Activated CD8-positive, alpha-beta memory T cell treated with anti-CD3 and anti-CD28 coated beads, Interleukin-2, amount 50 U/mL, for 1 hour (primary cell): ENCODE data around the gene CFTR.
"Not testable (repeated sequence)": the region's sequence is repeated elsewhere in the genome, so short reads cannot be mapped to it uniquely, and the experiment has no call there.

Experiments
- DNase-seq: peaks from one replicate; pipeline ENCODE4 v3.0.0-alpha.2; 2020; ENCODE audit errors: extremely low read depth

The CFTR gene

DNA sequence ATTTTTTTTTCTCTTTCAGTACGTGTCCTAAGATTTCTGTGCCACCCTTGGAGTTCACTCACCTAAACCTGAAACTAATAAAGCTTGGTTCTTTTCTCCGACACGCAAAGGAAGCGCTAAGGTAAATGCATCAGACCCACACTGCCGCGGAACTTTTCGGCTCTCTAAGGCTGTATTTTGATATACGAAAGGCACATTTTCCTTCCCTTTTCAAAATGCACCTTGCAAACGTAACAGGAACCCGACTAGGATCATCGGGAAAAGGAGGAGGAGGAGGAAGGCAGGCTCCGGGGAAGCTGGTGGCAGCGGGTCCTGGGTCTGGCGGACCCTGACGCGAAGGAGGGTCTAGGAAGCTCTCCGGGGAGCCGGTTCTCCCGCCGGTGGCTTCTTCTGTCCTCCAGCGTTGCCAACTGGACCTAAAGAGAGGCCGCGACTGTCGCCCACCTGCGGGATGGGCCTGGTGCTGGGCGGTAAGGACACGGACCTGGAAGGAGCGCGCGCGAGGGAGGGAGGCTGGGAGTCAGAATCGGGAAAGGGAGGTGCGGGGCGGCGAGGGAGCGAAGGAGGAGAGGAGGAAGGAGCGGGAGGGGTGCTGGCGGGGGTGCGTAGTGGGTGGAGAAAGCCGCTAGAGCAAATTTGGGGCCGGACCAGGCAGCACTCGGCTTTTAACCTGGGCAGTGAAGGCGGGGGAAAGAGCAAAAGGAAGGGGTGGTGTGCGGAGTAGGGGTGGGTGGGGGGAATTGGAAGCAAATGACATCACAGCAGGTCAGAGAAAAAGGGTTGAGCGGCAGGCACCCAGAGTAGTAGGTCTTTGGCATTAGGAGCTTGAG is at the start of gene CFTR:
Gene CFTR, plus strand, starts transcription at position 801 of the 830 bp plus-strand sequence. CDS start 70 bp downstream, outside the sequence.
- no peak for DNase-seq

DNA sequence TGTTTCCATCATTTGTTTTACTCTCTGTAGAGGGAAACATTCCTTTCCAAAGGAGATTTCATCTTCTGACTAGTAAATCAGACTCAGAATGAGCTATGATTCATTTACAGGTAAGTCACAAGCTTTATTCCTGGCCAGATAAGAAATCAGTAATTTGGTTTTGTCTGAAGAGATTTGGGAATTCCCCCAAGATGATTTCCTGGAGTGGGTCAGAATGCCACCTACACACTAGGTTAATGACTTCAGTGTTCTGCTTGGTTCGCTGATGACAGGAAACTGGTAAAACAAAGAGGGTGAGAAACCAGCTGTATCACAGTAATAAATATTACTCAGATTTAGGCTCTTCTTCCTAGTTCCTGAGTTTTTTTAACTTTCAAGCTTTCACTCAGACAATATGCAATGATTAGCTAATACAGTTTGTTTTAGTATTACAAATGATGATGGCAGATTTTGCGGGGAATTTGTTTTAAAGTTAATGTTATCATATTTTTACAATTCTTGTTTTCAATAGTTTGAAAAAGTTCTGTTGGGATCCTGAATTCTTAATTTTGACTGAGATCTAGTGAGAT is 44.3 kb upstream of the CFTR start:
- no peak for DNase-seq

GRCh38 chr7:117444646-117445045 is 35.2 kb upstream of the CFTR start:
- no peak for DNase-seq

DNA sequence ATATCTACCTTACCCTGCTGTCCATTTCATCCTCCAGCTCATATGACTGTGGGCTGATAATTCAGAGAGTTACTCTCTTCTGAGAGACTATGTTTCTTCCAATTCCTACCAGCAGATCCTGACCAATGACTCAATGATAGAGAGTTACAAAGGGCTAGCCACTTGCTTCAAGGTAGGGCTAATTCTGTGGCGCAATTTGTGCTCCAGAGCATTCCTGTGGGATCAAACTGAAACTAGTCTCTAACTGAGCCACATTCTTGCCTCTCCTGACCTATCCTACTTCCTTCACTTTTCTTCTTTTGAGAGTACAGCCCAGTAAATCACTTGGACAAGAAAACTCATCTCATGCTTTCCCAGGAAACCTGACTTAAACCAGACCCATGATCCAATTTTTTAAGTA is 34.6 kb upstream of the CFTR start:
- no peak for DNase-seq

DNA sequence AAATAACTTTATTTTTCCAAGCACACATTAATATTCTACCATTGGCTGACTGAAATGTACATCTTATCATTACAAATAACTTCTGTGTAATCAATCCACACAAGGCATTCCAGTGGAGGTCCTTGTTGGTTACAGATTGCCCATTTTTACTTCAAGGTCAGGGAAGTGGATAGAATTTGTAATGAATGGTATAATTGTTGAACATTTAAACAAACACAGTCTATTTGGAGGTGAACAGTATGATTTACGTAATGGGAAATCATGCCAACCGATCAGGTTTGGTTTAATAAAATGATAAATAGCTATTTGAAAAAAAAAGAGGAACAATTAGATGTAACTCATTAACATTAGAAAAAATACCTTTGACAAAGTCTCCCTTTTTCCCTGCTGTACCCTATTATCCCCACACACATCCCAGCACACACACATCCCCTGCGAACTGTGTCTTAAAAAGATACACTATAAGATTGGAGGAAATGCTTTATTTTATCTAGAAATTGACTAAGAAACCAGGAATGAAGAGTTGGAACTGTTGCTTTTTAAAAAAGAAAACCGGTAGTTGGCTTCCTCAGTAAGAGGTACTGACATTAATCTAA is 33.5 kb upstream of the CFTR start:
- no peak for DNase-seq

DNA sequence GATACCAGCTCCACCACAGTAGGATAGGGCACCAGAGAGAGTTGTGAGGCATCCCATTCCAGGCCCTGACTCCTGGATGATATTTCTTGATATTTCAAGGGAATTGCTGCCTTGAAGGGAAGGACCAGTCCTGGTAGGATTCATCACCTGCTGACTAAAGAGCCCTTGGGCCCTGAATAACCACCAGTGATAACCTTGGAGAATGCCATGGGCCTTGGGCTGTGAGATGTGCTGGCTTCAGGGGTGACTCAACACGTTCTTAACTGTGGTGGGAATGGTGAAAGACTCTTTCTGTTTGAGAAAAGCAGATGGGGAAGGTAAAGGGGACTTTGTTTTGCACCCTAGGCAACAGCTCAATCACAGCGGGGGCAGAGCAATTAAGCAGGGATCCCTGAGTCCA is 31.2 kb upstream of the CFTR start:
- no peak for DNase-seq

GRCh38 chr7:117458977-117459583 is 20.7 kb upstream of the CFTR start:
- no peak for DNase-seq

DNA sequence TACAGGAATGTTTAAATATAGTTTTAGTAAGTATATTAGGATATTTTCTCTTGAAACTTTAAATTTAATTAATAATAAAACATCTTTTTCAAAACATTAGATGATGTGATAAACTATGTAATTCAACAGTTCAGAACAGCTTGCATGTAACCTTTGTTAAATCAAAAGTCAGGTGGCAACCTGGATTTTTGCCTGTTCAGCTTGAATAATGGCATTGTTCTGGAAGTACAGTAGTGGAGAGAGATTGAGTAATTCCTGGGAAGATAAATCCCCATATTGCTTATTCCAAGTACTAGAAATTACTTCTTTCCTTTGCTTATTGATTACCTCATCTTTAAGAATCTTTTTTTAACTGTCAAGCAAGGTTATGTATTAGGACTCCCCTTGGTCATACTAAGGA is 20.1 kb upstream of the CFTR start:
- DNase-seq = no peak

GRCh38 chr7:117460815-117461214 is 19.0 kb upstream of the CFTR start:
- not testable (repeated sequence) for DNase-seq

GRCh38 chr7:117468174-117468573 is 11.7 kb upstream of the CFTR start:
- DNase-seq = no peak

- no peak for DNase-seq
These were observed 9.0 kb upstream of the CFTR start for GRCh38 chr7:117470777-117471176.

DNA sequence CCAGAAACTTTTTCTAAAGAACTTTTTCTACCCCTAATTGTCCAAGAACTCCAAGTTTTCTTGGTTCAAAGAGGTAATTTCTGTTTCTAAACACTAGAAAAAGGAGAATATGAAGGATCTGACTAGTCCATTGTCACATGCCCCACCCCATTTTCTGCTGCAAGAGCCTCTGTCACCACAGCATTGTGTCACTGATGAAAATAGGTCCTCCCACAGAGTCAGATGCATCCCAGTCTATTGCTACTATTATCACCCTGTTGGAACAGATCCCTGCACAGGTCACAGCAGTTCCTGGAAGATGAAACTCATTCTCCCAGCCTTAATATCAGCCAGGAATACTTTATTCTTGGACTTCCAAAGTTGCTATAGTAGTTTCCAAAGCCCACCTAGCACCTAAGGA is 7.5 kb upstream of the CFTR start:
- DNase-seq = no peak

- DNase-seq = no peak
These were observed 3.1 kb upstream of the CFTR start for GRCh38 chr7:117476557-117477215.

- DNase-seq = no peak
These were observed 995 bp upstream of the CFTR start for GRCh38 chr7:117478836-117479224.

- DNase-seq = no peak
These were observed 184 bp downstream of the CFTR start for GRCh38 chr7:117480055-117480362.

GRCh38 chr7:117480978-117481377 is 1.2 kb downstream of the CFTR start:
- no peak for DNase-seq

DNA sequence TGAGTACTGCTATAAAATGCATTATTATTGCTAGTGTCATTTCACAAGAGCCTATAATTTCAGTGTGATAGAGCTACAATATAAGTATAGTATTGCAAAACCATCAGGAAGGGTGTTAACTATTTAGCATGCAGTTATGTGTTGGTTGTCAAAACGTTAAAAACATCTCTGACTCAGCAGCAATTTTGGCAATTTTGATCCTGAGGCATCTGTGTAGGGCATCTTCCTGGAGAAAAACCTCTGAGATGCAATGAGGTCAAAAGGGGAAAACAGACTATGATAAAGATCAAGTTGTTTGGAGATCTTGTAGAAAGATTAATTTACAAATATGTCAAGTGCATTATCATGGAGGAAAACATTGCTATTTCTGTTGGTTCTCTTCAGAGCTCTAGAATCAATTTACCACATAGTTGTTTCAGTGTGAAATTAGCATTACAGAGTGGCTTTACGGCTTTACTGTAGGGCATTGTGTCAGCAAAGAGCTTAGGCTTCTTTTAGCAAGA is 5.3 kb downstream of the CFTR start:
- DNase-seq = no peak

DNA sequence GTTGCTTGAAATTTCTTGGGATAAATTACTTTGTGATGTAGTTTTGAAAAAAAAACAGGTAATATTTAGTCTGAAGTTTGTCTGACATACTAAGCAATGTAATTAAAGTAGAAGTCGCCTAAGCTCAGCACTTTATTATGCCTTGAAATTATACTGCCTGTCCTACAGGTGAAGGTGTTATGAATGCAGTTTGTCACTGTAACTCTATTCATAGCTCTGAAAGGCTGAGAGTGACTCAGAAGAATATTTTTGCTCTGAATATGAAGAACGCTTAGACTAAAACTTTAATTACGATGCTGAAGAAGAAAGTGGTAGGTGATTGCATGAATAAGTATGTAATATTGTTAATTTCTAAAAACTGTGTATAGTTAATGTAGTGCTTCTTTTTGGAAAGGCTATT is 9.2 kb downstream of the CFTR start:
- no peak for DNase-seq

- no peak for DNase-seq
These were observed 9.6 kb downstream of the CFTR start for GRCh38 chr7:117489430-117489829.

DNA sequence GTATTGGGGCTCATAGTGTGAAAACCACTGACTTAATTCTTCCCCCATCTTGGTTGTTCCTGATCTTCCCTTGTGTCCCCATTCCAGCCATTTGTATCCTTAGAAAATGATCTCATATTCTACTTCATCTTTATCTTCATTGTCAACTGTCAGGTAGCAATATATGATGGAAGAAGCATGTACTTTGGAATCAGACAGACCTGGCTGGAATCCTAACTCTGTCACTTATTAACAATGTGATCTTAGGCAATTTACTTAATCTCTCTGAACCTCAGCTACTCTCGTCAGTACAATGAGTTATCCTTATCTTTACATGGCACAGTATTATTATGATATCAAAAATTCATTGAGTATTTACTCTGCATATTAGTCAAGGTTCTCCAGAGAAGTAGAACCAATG is 10.1 kb downstream of the CFTR start:
- DNase-seq = no peak

GRCh38 chr7:117492649-117493048 is 12.8 kb downstream of the CFTR start:
- no peak for DNase-seq

GRCh38 chr7:117493460-117493859 is 13.6 kb downstream of the CFTR start:
- no peak for DNase-seq
